Measurements from ENCODE around the gene LTBP3.

Gene LTBP3

GRCh38 chr11:65586247-65586630, 28.1 kb upstream of the LTBP3 start:
- no peak for DNase-seq (ENCODE audit: low read depth in 2 of 3, low spot score in 1 of 3)

DNA sequence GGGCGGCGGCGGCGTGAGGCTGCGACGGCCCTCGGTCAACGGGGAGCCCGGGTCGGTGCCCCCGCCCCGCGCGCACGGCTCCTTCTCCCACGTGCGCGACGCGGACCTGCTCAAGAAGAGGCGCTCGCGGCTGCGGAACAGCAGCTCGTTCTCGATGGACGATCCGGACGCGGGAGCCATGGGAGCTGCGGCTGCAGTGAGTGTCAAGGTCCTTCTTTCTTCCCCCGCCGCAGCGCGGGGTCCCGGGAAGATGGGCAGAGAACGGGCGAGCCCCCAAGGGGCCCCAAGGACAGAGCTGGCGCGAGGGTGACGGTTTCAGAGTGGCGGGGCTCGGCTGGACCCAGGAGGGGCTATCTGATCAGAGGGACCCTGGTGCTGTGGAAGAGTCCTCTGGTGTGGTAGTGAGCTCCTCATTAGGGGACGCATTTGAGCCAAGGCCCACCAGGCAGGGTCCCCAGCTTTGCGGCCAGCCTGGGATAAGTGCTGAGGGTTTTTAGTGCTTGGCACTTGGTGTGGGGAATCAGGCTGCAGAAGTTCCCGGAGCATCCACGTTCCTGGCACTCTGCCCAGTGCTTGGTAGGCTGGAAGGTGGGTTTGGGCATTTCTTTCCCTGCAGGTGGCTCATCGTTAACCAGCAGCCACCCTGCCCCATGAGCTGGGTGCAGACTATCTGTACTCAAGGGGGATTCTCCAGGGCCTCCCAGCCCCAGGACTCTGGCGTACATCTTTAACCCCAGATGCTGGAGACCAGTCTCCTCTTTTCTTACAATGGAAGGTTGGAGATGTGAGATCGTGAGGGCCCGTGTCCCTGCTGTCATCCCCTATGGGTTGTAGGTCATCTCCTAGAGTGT, 27.5 kb upstream of the LTBP3 start:
- no peak for DNase-seq (ENCODE audit: low read depth in 2 of 3, low spot score in 1 of 3)

- no peak for DNase-seq (ENCODE audit: low read depth in 2 of 3, low spot score in 1 of 3)
These were observed 26.6 kb upstream of the LTBP3 start for GRCh38 chr11:65584723-65585171.

DNA sequence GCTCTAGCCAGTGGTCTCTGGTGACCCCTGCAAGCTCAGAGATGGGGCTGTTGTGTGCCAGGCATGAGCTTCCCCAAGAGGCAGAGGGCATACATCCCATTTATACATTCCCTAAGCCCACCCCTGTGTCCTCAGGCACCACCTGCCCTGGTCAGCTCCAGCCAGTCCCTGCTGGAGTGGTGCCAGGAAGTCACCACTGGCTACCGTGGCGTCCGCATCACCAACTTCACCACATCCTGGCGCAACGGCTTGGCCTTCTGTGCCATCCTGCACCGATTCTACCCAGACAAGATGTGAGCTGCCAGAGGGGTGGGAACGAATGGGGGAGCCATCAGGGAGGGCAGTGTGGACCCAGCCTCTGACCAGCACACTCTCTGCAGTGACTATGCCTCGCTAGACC, 25.9 kb upstream of the LTBP3 start:
- DNase-seq (ENCODE audit: low read depth in 2 of 3, low spot score in 1 of 3), result no peak

GRCh38 chr11:65583589-65583988, 25.4 kb upstream of the LTBP3 start:
- DNase-seq (ENCODE audit: low read depth in 2 of 3, low spot score in 1 of 3), result no peak

DNA sequence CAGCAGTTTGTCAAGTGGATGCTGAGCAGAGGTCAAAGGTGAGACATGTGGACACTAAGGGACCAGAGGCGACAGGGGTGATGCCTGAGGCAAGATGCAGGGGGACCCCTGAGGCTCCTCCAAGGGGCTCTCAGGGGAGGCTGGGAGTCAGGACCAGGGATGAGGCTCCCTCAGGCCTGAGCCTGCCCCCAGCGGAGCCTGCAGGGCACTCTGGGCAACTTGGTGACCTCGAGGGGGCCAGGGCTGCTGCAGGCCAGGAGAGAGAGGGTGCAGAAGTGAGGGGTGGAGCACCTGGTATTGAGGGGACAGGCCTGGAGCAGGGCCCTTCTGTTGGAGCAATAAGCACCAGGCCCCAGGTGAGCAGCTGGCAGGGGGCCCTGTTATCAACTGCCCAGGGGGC, 23.8 kb upstream of the LTBP3 start:
- no peak for DNase-seq (ENCODE audit: low read depth in 2 of 3, low spot score in 1 of 3)

- no peak for DNase-seq (ENCODE audit: low read depth in 2 of 3, low spot score in 1 of 3)
These were observed 22.6 kb upstream of the LTBP3 start for GRCh38 chr11:65580756-65581155.

- DNase-seq (ENCODE audit: low read depth in 2 of 3, low spot score in 1 of 3), result no peak
These were observed 22.0 kb upstream of the LTBP3 start for GRCh38 chr11:65580031-65580692.

GRCh38 chr11:65579291-65579690, 21.1 kb upstream of the LTBP3 start:
- DNase-seq (ENCODE audit: low read depth in 2 of 3, low spot score in 1 of 3), result no peak

GRCh38 chr11:65578667-65579066, 20.5 kb upstream of the LTBP3 start:
- DNase-seq (ENCODE audit: low read depth in 2 of 3, low spot score in 1 of 3), result no peak

DNA sequence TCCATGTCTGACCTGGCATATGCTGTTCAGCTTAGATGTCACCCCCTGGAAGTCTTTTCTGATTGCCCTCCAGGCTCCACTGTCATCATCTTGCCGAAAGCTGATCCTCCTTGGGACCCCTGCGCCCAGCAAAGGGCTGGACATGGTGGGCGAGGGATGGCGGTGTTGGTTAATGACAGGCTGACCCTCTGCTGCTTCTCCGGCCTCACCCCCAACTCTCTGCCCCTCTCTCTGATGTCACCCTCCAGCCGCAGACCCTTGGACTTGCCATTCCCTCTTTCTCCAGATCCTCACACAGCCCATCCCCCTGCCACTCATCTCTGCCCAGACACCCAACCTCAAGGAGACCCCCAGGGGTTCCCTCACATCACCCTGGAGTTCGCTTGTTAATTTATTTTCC, 20.0 kb upstream of the LTBP3 start:
- DNase-seq (ENCODE audit: low read depth in 2 of 3, low spot score in 1 of 3), result no peak

DNA sequence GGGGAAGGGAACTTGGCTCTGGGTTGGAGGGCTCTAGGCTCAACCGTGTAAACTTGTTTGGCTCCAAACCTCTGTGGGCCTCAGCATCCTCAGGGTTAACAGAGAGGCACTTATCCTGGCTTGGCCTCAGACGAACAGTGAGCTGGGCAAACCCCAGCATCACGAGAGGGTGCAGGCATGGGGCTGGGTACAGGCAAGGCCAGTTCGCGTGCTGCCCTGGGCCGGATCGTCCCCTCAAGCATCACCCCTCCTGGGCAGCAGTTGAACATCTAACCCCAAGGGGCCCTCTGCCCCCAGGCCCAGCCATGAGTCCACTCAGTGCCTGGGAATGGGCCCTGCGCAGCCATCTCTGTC, 19.6 kb upstream of the LTBP3 start:
- DNase-seq (ENCODE audit: low read depth in 2 of 3, low spot score in 1 of 3), result no peak

DNA sequence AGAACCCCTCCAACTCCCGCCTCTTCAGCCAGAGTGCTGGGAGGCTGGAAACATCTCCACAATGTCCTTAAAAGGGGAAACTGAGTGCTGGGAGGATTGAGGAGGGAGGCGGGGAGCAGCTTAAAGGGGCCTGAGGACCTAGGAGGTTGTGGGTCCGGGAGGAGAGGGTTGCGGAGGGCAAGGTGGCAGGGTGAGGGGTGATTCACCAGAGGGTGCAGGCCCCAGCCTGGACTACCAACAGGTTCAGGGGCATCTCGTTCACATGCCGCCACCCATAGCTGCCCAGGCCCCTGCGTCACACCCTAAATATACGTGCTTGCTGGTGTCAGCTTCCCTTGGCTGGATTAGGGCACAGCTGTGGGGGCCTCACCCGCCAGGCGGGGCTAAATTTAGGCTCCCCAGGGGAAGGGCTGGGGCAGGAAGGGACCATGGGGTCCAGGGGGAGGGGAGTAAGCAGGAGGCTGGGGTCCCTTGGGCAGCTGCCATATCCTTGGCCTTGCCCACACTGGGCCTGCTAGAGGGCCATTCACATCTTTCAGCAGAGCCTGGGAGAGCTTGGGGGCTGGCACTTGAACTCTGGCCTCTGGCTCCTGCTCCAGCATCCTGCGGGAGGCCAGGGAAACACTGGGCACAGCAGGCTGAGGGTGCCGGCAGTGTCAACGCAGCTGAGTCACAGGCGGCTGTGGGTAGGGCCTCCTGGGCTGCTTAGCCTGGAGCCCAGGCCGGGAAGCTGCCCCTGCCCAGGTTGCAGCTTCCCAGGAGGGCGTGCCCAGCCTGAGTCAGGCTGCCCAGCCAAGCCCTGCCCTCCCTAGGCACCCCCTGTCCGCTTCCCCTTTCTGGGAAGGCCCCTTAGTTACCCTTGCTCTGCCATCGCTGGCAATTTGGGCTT, 19.0 kb upstream of the LTBP3 start:
- no peak for DNase-seq (ENCODE audit: low read depth in 2 of 3, low spot score in 1 of 3)

DNA sequence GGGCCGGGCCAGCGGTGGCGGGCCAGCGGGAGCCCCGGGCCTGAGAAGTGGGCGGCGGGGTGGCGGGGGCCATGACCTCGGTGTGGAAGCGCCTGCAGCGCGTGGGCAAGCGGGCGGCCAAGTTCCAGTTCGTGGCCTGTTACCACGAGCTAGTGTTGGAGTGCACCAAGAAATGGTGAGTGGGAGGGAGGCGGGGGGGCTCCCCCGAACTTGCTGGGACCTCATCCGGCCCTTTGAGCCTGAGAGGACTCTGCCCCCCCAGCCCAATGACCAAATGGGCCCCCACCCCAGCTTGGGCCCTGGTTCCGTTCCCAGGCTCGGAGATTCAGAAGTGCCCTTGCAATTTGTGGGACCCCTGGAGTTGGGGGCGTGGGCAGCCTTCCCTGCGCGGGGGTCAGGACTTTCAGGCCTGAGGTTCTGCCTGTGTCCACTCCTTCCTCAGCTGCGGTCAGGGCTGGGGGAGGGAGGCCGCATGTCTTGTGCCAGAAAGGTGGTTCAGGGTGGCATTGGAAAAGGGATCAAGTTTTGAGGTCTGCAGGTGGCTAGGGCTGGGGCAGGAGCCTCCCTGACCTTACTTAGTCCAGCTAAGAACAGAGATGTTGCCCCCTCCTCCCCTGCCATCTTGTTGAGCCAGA, 18.2 kb upstream of the LTBP3 start:
- DNase-seq (ENCODE audit: low read depth in 2 of 3, low spot score in 1 of 3), result no peak

GRCh38 chr11:65575568-65576231, 17.5 kb upstream of the LTBP3 start, which contains the start of gene EHBP1L1:
Gene EHBP1L1 (plus strand): TSS chr11:65576053. CDS start chr11:65576303, 250 bp downstream.
- DNase-seq (ENCODE audit: low read depth in 2 of 3, low spot score in 1 of 3), result peak; percentile 60 to 73 (median 62)

DNA sequence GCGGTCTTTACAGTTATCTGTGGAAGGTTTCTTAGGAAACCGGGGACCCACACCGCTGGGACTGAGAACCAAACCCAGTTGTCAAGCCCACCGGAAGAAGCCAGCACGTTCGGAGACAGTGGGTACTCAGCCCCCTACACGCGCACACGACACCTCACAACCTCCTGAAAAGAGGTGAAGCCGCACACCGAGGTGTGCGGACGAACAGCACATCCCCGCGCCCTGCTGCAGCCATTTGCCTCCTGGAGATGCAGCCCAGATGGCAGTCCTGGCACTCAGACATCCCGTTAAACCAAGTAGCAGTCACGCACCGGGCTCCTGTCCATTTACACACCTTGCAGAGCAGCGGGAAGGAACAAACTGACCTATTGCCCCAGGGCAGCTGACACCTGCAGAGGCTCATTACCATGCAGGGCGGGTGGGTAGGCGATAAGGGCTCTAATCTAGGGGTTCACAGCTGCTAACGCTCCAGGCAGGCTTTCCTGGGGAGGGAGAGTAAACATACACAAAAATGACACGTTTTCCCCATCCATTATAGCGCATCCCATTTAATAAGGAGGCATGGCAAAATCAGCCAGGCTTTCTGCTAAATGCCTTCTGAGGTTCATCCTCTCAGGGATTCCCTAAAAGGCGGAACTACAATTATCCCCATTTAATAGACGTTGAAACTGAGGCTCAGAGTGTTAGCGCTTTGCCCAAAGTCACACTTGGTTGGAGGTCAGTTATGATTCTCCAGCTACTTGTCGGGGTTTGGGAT, 16.8 kb upstream of the LTBP3 start:
- DNase-seq (ENCODE audit: low read depth in 2 of 3, low spot score in 1 of 3), result no peak

DNA sequence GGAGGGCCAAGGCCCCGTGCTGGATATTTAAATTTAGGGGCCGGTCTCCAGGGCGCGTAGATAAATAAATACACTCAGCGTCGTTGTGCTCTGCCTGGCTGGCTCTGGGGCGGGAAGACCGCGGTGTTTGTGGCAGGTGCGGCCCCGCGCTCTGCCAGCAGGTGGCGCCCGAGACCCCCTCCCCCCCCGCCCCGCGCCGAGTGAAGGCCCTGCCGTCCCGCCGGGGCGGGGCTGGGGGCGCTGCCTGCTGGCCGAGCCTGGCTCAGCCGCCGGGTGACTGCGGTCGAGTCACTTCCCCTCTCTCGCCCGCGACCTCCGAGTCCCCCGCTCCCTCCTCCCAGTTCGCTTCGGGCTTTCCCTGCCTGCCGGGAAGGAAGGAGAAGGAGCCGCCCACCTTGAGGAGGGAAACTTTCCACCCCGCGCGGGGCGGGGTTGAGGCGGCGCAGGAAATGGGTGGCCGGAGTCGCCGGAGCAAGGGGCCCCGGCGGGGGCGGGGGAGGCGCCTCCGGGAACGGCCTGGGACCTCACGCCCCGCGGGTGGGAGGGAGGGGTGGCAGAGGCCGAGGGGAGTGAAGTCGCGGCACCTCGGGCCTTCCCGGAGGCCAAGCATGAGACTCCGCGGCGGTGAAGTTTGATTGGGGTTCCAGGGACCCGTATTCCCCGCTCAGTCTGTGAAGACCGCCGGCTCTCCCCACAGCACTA, 16.1 kb upstream of the LTBP3 start:
- peak; percentile 88 to 91 (median 88) for DNase-seq (ENCODE audit: low read depth in 2 of 3, low spot score in 1 of 3)

GRCh38 chr11:65573391-65574079, 15.4 kb upstream of the LTBP3 start:
- DNase-seq (ENCODE audit: low read depth in 2 of 3, low spot score in 1 of 3), result no peak

All from stimulated activated CD4-positive, alpha-beta T cell treated with anti-CD3 and anti-CD28 coated beads, Interleukin-12 subunit alpha, Interleukin-12 subunit beta, amount 100 ng/mL, for 48 hours (primary cell).